Right ventricle myocardium inferior (tissue), 1 donor: Measurements from ENCODE around the gene GSTM2. TPM values are rescaled to one million over a fixed set of nuclear protein-coding genes. Genes with fewer than 3 reads are reported as not detected.
A peak's percentile ranks its signal among the peaks of the same experiment; 100 is the strongest.
"Not testable (repeated sequence)": the region's sequence is repeated elsewhere in the genome, so short reads cannot be mapped to it uniquely, and the experiment has no call there.

Experiments used
- ATAC-seq: fragments of 200-7000 bp; cut with Tn5 transposase; one replicate; pipeline ENCODE4 v1.9.1; 2020; ENCODE audit warnings: mild to moderate bottlenecking, moderate library complexity
- DNase-seq: peaks from one replicate; pipeline ENCODE4 v3.0.0; 2021; ENCODE audit errors: missing footprints
- intact Hi-C: fragments of 100-400 bp; cut with DNase I; formaldehyde crosslinking; loops from one replicate; pipeline ENCODE4 v1.11.0; 2022
- total RNA-seq: library from RNA; stranded (reverse); fragmentation: NEBNext Ultra II Directional; extraction: Animal tissue kit (Norgen Biotek cat#: 25700); gene quantifications from one replicate; pipeline ENCODE4 v1.2.1, GENCODE V29; 2021
- donor health status: DM: no; HTN: yes; CAD: no; lungs with severe emphysema.

Gene GSTM2
- total RNA-seq, 1 donor from 2014 or later, result 77.4 TPM

DNA sequence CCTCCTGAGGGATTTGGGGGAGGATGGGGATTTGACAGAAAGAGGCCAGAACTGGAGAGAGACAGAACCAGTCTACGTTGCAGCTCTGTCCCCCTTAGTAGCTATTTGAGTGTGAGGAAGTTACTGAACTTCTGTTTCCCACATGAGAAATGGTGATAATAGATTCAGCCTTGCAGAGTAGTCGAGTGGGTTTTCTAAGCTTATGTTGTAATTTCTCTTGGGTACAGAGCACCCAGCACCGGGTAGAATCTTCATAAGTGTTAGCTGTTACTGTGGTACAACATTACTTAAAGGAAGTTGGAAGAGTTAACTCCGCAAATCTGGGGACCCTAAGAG, 7.2 kb upstream of the GSTM2 start:
- DNase-seq, intact Hi-C loops, ATAC-seq: not testable (repeated sequence)

DNA sequence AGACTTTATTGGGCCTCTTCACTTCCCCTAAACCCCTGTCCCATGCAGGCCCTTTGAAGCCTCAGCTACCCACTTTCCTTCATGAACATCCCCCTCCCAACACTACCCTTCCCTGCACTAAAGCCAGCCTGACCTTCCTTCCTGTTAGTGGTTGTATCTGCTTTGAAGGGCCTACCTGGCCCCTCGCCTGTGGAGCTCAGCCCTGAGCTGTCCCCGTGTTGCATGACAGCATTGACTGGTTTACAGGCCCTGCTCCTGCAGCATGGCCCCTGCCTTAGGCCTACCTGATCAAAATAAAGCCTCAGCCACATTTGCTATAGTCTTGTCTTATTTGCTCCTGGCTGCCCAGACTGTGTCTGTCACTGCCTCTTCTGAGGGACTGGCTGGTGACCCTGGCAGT, 6.5 kb upstream of the GSTM2 start:
- DNase-seq (no peak), ATAC-seq (no peak)

DNA sequence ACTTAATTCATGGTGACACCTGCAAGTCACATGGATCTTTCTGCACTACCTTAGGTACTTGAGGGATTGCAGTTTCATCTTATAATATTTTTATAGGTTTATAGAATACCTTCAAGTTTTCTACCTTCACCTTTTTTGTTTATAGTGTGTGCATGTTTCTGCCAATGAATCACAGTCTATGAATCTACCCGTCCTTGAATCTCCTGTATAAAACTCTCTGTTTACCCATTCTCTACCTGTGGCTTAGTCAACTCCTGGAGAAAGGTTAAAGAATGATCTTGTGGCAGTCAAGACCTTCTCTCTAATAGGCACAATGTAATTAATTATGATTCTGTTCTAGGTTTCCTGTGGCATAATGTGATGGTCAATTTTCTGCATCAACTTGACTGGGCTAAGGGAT, 3.2 kb upstream of the GSTM2 start:
- intact Hi-C loops, result loop anchor here (5.0 kb wide), 2 partner anchors 53 to 103 kb away; no protein-coding TSS in a partner anchor
- ATAC-seq, result no peak
- DNase-seq, result no peak

More for the DNA sequence above, 6.5 kb upstream of the GSTM2 start:
- intact Hi-C loops, result no loop called here

DNA sequence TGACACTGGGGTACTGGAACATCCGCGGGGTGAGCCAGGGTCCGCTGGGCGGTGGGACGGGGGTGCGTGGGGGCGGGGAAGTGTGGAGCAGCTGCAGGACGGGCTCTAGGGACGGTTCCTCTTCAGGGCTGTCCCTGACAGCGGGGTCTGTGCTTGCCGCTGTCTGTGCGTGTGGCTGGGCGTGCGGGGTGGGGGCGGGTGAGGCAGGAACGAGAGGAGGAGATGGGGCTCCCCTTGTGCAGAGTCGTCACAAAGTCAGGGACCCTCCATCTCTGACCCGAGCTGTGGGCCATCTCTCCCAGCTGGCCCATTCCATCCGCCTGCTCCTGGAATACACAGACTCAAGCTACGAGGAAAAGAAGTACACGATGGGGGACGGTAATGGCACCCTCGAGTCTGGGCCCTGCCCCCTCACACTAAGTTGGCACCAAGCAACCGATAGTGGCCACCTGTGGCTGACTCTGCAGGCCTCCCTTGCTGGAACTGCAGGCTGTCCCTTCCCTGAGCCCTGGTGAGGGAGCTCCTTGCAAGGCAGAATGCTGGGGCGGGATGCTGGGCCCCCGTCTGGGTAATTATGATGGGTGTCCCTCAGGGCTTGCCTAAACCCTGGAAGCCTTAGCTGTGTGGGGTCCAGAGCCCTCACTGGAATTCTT, 392 bp downstream of the GSTM2 start:
- DNase-seq (no peak), ATAC-seq (peak; percentile 12)
- intact Hi-C loops, result loop anchor here (5.0 kb wide), 2 partner anchors 49 to 99 kb away; no protein-coding TSS in a partner anchor

DNA sequence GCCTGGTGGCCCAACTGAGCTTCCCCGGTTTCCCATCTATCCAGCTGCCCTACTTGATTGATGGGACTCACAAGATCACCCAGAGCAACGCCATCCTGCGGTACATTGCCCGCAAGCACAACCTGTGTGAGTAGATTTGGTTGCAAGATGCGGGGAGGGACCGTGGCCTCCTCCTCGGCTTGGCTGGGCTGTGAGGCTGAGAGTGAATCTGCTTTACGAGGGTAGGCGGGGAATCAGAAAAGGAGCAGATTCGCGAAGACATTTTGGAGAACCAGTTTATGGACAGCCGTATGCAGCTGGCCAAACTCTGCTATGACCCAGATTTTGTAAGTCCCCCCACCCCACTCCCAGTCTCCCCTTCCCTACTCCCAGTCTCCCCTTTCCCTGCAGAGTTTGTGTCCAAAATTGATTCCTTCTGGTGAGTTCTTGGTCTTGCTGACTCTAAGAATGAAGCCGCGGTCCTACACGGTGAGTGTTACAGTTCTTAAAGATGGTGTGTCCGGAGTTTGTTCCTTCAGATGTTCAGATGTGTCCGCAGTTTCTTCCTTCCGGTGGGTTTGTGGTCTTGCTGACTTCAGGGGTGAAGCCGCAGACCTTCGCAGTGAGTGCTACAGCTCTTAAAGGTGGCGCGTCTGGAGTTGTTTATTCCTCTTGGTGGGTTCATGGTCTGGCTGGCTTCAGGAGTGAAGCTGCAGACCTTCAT, 1.5 kb downstream of the GSTM2 start:
- ATAC-seq (no peak), DNase-seq (no peak)
- intact Hi-C loops, result loop anchor here (5.0 kb wide), 2 partner anchors 48 to 98 kb away; no protein-coding TSS in a partner anchor

DNA sequence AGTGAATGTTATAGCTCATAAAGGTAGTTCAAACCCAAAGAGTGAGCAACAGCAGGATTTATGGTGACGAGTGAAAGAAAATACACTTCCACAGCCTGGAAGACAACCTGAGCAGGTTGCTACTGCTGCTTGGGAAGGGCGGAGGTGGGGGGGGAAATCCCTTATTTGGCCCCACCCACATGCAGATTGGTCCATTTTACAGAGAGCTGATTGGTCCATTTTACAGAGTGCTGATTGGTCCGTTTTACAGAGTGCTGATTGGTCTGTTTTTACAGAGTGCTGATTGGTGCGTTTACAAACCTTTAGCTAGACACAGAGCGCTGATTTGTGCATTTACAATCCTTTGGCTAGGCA, 2.1 kb downstream of the GSTM2 start:
- not testable (repeated sequence) for ATAC-seq, DNase-seq
- intact Hi-C loops, result loop anchor here (5.0 kb wide), 2 partner anchors 47 to 97 kb away; no protein-coding TSS in a partner anchor

DNA sequence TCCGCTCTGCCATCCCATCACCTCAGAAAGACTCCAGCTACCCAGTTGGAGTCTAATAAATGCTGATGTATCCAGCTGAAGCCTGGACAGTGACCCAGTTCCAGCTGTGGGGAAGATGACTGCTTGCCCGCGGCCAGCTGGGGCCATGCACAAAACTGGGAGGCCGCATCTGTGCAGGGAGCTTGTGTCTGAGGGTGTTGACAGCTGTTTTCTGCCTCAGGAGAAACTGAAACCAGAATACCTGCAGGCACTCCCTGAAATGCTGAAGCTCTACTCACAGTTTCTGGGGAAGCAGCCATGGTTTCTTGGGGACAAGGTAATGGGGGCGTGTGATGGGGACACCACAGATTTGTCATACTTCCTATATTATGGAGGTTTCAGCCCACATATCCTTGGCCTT, 3.2 kb downstream of the GSTM2 start:
- DNase-seq (no peak), ATAC-seq (no peak)
- intact Hi-C loops, result no loop called here

DNA sequence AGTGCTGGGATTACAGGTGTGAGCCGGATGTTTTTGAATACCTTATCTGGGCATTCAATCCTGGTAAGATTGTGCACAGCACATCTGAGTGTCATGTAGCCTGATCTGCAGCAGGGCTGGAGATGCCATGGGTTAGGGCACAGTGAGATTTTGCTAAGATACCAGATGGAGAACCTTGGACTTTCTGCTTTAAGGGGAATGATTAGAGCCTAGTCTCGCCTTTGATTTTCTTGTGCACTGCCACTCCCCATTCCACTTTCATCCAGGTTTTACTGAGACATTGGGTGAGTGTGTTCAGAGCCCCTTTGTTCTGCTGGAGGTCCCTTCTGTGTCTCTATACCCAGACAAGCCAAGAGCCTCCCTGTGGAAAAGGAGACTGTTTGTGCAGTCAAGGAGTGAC, 6.0 kb downstream of the GSTM2 start:
- ATAC-seq, intact Hi-C loops, DNase-seq: not testable (repeated sequence)

DNA sequence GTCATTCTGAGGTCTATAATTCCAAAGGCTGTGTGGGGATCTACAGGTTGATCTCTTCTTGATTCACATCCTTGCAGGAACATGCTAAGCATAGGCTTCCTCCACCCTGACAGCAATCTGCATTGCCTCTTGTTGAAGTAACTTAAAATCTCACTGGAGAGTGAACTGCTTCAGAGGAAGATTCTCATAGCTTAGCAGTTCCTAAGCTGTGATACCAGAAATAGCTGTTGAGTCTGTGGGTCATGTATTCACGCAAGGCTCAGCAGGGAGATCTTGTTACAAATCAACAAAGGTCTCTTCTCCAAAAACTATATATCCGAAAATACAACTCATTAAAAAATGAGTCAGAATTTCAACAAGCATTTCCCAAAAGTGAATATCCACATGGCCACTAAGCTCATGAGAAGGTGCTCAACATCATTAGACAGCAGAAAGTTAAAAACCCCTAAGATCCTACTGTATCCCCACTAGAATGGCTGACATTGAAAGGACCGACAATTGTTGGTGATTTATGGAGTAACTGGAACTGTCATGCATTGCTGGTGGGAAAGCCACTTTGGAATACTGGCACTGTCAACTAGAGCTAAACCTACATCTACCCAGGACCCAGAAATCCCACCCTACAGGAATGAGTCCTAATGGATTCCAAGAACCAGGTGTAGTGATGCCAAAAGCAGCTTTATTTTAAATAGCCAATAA, 9.0 kb downstream of the GSTM2 start:
- intact Hi-C loops, ATAC-seq: not testable (repeated sequence)

DNA sequence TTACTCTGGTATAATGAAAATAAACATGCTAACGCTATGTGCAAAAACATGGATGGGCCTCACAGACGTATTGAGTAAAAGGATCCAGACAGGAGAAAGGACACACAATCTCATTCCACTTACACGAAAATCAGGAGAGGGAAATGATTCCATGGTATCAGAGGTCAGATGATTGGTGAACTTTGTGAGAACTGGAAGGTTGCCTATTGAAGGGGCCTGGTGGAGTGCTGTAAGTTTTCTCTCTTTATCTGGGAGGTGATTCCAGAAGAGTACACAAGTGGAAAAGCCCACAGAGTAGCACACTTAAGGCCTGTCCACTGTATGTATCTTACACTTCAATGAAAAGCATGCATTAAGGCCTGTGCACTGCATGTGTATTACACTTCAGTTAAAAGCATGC, 9.6 kb downstream of the GSTM2 start:
- no peak for ATAC-seq
- no peak for DNase-seq
- intact Hi-C loops, result no loop called here

More for the DNA sequence above, 9.0 kb downstream of the GSTM2 start:
- not testable (repeated sequence) for DNase-seq

DNA sequence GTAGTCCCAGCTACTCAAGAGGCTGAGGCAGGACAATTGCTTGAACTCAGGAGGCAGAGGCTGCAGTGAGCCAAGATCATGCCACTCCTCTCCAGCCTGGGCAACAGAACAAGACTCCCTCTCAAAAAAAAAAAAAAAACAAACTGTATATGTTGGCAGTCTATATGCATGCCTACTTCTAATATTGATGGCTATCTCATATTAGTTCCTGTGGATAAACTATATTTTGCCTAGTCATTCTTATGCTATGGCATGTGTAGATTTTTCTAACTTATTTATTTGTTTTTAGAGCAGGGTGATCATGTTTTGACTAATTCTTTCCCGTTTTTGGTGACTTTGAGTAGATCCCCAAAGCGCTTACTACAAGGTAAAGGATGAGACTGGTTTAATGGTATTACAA, 10.8 kb downstream of the GSTM2 start:
- ATAC-seq, DNase-seq, intact Hi-C loops: not testable (repeated sequence)

DNA sequence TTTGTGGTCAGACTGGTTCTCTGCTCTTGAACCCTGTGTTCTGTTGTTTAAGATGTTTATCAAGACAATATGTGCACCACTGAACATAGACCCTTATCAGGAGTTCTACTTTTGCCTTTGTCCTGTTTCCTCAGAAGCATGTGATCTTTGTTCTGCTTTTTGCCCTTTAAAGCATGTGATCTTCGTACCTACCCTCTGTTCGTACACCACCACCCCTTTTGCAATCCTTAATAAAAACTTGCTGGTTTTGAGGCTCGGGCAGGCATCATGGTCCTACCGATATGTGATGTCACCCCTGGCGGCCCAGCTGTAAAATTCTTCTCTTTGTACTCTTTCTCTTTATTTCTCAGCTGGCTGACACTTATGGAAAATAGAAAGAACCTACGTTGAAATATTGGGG, 16.9 kb downstream of the GSTM2 start:
- DNase-seq, ATAC-seq, intact Hi-C loops: not testable (repeated sequence)

DNA sequence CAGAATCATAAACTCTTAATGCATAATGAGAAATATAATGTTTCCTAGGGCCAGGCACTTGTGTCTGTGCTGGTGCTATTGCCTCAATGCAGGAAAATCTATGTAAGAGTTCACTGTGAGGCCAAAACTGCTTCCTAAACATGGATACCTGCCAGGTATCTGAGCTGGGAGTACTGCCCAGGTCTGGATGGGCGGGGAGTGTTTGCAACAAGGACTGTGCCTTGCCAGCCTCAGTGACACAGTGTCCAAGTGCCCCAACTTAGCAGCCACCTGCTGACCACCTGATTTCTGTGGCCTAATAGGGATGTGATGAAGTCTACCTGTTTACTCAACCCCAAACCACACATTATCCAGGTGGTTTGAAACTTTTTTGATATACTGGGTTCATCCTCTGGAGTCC, 17.5 kb downstream of the GSTM2 start:
- DNase-seq, ATAC-seq, intact Hi-C loops: not testable (repeated sequence)

DNA sequence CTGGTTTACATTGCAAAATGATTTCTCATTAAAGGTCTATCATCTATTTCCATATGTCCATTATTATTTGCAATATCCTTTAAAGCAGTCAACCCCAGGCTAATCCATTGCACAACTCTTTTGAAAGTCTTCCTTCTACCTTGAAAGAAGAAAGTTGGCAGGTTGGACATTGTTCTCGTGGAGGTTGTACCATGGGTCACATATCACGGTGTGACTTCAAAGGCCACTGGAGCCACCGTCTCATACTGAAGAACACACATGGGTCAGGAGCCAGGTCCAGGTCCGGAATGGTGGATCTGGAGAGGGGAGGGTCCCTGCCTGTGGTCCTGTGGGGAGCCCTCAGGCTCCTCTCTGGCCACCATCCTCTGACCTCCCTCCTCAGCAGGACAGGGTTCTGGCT, 18.0 kb downstream of the GSTM2 start:
- intact Hi-C loops, DNase-seq, ATAC-seq: not testable (repeated sequence)

DNA sequence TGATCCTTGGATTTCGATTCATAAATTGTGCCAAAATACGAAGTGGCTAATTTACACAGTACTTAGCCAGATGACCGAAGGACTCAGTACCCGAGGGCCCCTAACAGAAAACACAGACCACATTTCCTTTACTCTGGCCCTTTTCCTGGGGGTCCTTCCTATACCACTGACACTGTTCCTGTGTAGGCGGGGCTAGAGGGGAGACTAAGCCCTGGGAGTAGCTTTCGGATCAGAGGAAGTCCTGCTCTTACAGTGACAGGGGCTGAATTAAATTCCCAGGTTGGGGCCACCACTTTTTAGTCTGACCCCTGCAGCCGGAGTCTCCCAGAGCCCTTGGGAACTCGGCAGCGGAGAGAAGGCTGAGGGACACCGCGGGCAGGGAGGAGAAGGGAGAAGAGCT, 19.3 kb downstream of the GSTM2 start:
- DNase-seq, intact Hi-C loops, ATAC-seq: not testable (repeated sequence)

DNA sequence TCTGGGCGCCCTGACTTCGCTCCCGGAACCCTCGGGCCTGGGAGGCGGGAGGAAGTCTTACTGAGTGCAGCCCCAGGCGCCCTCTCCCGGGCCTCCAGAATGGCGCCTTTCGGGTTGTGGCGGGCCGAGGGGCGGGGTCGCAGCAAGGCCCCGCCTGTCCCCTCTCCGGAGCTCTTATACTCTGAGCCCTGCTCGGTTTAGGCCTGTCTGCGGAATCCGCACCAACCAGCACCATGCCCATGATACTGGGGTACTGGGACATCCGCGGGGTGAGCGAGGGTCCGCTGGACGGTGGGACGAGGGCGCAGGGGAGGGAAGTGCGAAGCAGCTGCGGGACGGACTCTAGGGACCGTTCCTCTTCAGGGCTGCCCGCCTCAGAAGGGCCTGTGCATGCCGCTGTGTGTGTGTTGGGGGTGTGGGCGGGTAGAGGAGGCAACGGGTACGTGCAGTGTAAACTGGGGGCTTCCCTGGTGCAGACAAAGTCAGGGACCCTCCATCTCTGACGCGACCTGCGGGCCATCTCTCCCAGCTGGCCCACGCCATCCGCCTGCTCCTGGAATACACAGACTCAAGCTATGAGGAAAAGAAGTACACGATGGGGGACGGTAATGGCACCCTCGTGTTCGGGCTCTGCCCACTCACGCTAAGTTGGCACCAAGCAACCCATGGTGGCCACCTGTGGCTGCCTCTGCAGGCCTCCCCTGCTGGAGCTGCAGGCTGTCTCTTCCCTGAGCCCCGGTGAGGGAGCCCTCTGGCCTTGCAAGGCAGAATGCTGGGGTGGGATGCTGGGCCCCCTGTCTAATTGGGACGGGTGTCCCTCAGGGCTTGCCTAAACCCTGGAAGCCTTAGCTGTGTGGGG, 20.0 kb downstream of the GSTM2 start, which contains the start of gene GSTM1:
GSTM1 (plus strand) TSS at position 177 of the 859 bp plus-strand sequence; CDS start at position 234, 57 bp downstream.
- ATAC-seq (no peak), DNase-seq (no peak)
- intact Hi-C loops, result no loop called here

DNA sequence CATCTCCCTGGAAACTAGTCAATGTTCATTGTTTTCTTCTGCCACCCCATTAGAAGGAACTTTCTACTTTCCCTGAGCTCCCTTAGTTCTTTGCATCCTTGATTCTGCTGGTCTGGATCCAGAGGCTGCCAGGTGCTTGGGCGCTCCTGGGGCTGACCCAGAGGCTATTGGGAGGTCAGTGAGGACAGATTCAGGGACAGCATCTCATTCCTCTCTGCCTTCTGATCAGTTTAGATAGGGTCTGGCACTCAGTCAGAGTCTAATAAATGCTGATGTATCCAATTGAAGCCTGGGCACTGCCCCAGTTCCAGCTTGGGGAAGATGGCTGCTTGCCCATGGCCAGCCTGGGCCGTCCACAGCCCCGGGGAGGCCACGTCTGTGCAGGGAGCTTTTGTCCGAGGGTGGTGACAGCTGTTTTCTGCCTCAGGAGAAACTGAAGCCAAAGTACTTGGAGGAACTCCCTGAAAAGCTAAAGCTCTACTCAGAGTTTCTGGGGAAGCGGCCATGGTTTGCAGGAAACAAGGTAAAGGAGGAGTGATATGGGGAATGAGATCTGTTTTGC, 22.1 kb downstream of the GSTM2 start:
- intact Hi-C loops, result no loop called here
- ATAC-seq, result no peak
- DNase-seq, result no peak

DNA sequence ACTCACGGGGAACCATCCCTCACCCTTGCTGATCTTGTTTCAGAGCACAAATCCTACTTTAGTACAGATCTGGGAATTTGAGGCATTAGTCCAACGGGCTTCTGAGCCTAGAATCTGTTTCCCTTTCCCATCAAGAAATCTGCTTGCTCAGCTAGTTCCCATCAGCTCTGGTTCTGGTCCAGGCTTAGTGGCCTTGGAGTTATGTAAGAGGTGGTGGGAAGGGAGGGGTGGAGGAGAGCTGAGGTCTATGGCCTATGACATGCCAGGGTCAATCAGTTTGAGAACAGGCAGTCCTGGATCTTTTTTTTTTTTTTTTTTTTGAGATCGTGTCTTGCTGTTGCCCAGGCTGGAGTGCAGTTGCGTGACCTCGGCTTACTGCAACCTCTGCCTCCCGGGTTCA, 23.9 kb downstream of the GSTM2 start:
- intact Hi-C loops, result no loop called here
- DNase-seq (no peak), ATAC-seq (no peak)
